Middle frontal gyrus (tissue), 1 donor: ENCODE data around the gene CELF5.

Experiments used
- DNase-seq: peaks from one replicate; pipeline ENCODE4 v3.0.0-alpha.2; 2015; ENCODE audit warnings: low spot score; ENCODE audit errors: extremely low spot score

The CELF5 gene

DNA sequence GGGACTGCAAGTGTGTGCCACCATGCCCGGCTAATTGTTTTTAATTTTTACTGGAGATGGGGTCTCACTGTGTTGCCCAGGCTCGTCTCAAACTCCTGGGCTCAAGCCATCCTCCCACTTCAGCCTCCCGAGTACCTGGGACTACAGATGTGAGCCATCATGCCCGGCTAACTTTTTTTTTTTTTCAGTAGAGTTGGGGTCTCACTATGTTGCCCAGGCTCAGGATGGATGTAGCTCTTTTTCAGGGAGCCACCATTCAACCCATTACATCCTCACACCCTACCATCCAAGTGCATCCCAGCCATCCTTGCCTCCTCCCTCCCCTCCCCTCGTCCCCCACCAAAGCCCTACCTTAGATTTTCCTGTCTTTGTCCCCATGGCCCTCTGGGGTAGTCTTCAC lies 14.9 kb downstream of the CELF5 start:
- DNase-seq = no peak

DNA sequence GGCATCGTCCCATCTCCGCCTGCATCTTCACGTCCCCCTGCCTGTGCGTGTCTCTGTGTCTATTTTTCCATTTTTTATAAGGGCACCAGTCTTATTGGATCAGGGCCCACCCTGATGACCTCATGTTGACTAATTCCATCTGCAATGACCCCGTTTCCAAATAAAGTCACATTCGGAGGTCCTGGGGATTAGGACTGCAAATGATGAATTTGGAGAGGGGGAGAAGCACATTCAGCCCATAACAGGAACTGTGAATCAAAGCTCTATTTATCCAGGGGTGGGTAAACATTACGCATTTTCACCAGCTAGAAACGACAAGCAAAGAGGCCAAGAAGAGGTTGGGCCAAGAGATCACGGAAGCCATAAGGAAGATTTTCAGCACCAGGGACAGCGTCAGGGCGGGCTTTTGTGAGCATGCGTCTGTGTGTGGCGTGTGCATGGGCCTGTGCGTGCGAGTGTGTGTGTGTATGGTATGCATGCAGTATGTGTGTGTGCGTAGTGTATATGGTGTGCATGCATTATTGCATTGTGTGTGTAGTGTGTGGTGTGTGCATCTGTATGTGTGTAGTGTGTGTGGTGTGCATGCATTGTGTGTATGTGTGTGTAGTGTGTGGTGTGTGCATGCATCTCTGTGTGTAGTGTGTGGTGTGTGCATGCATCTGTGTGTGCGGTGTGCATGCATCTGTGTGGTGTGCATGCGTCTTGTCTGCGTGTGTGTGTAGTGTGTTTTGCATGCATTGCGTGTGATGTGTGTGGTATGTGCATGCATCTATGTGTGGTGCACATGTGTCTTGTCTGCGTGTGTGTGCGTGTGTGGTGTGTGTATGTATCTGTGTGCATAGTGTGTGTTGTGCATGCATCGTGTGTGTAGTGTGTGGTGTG lies 19.6 kb downstream of the CELF5 start:
- DNase-seq = no peak

DNA sequence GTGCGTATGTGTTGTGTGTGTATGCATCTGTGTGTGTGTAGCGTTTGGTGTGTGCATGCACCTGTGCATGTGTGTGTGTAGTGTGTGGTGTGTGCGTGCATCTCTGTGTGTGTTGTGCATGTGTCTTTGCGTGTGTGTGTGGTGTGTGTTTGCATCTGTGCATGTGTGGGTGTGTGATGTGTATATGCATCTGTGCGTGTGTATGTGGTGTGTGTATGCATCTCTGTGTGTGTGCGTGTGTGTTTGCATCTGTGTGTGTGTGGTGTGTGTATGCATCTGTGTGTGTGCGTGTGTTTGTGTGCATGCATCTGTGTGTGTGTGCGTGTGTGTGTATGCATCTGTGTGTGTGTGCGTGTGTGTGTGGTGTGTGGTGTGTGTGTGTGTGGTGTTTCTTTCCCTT lies 20.6 kb downstream of the CELF5 start:
- no peak for DNase-seq

DNA sequence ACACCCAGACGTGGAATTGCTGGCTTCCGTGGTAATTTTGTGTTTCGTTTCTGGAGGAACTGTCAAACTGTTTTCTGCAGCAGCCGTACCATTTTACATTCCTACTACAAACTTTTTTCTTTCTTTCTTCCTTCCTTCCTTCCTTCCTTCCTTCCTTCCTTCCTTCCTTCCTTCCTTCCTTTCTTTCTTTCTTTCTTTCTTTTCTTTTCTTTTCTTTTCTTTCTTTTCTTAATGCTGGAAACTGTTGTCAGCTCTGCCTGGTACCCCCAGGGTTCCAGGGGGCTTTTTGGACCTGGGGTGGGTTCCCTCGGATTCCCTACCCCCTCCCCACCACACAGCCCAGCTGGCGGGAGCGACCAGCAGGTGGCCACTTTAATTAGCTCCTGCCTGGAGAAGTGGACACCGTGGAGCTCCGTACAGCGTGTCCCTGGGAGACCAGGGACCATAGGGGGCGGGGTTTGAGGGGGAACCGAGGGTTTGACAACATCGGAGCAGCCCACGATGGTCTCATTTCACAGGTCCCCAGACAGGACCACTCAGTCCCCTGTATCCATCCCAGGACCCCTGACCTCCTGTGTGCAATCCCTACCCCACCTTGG lies 24.4 kb downstream of the CELF5 start:
- DNase-seq = no peak

DNA sequence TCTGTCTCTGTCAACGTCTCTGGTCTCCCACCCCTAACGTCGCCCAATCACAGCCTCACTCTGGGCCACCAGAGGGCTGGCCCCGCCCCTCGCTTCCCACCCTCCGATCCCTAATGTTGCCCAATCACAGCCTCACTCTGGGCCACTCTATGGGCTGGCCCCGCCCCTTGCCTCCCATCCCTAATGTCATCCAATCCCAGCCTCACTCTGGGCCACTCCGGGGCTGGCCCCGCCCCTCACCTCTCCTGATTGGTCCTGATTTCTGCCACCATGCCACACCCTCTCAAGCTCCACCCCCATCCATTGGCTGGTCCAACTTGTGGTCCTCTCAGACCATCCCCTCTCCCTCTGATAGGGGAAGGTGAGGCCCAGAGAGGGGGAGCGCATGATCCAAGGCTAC lies 24.9 kb downstream of the CELF5 start:
- no peak for DNase-seq

DNA sequence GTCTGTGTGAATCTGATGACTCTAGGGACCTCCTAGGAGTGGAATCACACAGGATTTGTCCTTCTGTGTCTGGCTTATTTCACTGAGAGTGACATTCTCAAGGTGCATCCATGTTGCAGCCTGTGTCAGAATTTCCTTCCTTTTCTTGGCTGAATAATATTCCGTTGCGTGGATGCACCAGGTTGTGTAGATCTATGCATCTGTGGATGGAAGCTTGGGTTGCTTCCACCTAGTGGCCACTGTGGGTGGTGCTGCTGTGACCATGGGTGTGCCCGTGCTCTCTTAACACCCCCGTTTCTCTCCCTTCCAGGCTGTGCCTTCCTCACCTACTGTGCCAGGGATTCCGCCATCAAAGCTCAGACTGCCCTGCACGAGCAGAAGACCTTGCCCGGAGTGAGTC lies 26.2 kb downstream of the CELF5 start:
- DNase-seq = no peak

DNA sequence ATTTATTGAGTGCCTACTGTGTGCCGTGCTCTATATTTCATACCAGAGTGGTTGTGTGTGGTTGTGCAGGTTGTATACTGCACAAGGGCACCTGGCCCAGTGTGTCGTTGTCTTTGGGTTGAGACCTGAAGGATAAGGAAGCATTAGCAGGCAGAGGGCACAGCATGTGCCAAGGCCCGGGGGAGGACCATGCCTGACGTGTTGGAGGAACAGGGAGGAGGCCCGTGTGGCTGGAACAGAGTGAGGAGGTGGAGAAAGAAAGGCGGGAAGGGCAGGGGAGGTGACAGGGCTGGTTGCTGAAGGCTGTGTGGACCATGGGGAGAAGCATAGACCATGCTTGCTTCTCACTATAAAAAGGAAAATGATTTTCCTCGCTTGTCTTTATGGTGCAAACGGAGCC lies 26.8 kb downstream of the CELF5 start:
- DNase-seq = no peak

DNA sequence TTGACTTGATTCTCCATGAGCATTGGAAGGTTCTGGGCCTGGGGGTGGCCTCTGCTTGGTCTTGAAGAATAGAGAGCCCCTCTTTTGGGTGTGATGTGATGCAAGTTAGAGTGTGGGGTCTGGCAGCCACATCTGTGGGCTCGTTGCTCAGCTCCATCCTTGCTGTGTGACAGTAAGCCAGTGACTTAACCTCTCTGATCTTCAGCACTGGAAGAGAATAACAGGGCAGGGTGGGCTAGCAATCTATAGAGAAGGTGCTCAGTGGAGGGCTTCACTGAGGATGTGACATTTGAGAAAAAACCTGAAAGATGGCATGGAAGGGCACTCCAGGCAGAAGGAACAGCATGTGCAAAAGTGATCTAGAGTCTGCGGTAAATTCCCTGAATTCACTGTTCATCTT lies 28.2 kb downstream of the CELF5 start:
- no peak for DNase-seq

DNA sequence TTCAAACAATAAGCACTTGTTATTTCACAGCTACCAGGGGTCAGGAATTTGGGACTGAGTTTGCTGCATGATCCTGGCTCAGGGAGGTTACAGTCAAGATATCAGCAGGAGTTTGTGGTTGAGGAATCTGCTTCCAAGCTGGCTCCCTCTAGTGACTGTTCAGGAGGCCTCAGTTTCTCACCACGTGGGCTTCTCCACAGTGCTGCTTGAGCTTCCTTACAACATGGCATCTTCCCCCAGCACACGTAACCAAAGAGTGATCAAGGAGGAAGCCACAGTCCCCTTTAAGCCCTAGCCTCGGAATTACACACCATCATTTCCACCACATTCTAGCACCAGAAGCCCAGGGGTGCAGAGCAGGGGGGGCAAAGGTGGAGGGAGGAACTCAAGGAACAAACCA lies 28.8 kb downstream of the CELF5 start:
- no peak for DNase-seq

DNA sequence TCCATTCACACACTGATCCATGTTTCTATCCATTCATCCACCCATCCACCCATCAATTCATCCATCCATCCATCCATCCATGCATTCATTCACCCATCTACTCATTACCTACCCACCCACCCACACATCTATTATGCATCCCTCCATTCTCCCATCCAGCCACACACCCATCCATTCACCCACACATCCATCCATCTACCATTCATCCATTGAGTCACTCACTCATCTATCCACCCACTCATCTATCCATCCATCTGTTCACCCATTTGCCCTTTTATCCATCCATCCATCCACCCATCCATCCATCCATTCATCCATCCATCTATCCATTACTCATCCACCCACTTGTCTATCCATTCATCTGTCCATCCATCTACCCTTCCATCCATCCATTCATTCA lies 30.1 kb downstream of the CELF5 start:
- no peak for DNase-seq

DNA sequence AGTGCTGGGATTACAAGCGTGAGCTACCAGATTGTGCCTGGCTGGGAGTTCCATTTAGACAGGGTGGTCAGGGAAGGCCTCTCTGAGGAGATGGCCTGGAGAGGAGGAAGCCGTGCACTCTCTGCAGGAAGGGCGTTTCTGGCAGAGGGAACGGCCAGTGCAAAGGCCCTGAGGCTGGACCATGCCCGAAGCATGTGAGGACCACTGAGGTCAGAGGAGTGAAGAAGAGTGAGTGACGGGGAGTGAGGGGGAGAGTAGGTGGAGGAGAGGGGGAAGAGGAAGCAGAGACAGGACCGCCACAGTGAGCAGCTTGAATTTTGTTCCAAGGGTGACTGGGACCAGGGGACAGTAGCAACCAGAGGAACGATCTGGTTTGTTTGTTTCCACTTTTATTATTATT lies 32.6 kb downstream of the CELF5 start:
- no peak for DNase-seq

DNA sequence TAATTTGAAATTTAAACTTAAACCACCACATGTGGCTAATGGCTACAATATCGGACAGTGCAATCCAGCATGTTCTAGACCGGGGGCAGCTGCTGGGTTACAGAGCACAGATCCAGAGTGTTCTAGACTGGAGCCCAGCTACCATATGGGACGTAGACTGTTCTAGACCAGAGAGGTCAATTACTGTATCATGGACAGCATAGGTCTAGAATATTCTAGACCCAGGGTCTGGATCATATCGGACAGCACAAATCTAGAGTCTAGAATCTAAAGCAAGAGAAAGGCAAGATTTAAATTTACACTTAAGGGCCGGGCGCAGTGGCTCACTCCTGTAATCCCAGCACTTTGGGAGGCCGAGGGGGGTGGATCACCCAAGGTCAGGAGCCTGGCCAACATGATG lies 37.9 kb downstream of the CELF5 start:
- no peak for DNase-seq

DNA sequence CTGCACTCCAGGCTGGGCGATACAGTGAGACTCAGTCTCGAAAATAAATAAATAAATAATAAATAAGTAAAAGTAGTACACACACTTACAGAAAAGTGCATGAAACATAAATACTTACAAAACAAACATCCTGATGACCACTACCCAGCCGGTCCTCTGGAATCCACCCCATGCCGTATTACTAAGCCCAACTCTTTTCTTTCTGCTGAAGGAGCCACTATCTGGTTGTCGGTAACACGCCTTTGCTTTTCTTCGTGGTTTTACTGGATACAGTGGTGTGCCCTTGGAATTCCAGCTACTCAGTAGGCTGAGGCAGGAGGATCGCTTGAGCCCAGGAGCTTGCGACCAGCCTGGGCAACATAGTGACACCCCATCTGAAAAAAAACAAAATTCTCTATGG lies 39.4 kb downstream of the CELF5 start:
- no peak for DNase-seq

DNA sequence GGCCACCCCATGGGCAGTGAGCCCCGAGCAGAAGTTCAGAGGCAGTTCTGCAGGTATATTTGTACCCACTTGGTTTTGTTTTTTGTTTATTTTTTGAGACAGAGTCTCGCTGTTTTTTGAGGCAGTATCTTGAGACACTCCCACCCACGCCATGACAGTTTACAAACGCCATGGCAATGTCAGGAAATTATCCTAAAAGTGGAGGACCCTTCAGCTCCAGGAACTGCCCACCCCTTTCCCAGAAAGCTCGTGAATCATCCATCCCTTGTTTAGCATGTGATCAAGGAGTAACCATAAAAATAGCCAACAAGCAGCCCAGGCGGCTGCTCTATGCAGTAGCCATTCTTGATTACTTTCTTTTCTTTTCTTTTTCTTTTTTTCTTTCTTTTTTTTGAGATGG lies 41.0 kb downstream of the CELF5 start:
- no peak for DNase-seq

DNA sequence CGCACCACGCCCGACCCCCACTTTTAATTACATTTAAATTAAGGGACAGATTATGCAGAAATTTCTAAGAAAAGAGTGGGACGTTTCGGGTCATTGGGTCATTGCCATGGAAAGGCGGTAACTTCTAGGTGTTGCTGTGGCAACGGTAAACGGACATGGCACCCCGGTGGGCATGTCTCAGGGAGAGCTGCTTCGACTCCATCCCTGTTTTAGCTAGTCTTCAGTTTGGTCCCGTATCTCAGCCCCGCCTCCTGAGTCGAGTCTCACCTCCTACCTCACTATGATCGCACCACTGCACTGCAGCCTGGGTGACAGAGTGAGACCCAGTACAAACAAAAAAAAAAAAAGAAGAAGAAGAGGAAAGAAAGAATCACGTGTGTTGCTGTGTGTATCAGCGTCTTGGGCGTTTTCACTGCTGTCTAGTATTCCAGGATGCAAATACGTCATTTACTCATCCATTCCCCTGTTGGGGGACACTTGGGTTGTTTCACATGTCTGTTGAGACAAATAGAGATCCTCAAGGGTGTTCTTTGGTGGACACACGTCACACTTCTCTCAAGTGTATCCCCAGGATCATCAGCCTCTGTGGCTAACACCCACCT lies 41.7 kb downstream of the CELF5 start:
- DNase-seq = no peak

DNA sequence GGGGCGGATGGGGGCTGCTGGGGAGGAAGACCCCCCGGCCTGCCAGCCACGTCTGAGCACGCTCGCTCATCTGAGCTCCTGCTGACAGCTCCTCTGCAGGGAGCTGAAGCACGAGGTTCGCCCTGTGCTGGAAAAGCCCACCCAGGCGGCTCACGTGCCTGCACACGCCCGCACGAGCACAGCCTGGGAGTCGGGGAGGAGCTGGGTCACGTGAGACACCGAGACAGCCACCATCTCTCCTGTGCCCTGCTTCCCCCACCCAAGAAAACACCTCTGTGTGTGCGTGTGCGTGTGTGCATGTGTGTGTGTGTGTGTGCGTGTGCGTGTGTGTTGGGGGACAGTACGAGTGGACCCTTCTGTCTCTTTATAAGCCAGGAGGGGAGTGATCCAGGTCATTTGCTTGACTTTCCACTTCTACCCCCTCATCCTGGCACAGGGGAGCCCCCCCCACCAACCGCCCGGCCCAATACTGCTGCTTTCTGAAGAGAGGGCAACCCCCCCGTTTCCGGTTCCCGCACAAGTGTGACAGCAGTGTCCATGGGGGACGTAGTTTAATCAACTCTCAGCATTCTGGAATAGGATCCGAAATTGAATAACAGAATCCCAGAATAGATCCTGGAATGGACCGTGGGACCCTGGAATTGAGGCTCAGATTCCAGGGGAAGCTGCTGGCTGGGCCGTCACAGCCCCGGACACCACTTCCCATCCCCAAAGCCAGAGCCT lies 42.5 kb downstream of the CELF5 start:
- no peak for DNase-seq

DNA sequence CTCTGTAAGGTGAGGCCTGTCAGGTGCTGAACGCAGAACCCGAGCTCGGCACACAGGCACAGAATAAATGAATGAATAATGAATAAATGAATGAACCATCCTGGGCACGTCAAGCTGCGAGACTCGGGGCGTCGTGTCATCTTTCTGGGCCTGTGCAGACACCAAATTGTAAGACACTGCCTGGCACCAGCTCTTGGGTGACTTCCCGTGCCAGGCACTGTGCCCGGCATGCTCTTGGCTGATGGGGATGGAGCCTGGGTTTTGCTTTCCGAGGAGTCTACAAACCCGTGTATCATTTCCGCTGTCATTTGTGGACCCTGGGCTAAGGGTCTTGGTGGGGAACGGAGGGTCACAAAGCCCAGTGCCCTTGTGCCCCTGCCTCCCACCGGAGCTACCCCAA lies 43.9 kb downstream of the CELF5 start:
- DNase-seq = peak; percentile 54

DNA sequence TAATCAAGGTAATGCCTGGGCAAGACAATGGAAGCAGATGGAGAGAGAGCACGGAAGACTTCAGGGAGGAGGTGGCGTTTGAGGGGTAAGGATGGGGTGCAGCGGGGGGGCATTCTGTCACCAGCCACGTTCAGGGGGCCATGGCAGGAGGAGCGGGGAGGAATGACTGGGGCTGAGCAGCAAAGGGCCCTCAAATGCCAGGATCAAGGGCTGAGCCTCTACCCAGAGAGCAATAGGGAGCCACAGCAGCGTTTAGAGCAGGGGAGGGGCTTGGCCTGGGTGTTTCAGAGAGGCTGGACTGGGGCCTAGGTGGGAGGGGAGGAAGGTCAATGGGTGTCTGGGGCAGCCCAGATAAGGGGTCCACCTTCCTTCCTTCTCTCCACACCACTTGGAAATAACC lies 44.3 kb downstream of the CELF5 start:
- DNase-seq = no peak

DNA sequence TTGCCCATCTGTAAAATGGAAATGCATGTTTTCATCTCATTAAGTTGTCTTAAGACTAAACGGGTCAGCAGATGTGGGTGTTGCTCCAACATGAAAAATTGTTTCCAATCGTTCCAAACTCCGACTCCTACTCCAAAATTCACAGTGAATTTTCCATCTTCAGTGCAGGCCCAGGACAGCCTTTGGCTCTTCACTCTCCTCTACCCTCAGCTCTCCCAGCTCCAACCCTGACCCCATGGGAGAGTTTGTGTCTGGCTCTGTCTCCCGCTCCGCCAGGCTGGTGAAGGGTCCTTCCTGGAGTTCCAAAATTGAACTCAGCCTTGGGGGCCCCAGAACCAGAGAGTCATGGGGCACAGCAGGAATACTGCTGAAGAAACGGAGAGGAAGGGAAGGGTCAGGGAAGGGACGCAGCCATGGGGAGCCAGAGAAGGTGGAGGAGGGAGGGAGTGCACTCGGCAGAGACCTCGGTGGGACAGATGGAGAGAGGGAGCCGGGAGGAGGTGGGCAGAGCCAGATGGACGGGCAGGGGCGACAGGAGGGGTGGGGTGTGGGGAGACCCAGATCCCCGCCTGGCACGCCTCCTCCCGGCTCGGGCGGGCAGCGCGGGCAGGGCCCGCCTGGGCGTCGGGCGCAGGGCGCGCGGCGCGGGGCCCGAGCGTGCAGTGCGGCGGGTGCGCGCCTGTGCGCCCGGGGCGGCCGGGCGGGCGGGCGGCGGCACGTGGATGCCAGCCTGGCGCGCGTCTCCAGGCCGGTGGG lies 45.6 kb downstream of the CELF5 start:
- DNase-seq = no peak

DNA sequence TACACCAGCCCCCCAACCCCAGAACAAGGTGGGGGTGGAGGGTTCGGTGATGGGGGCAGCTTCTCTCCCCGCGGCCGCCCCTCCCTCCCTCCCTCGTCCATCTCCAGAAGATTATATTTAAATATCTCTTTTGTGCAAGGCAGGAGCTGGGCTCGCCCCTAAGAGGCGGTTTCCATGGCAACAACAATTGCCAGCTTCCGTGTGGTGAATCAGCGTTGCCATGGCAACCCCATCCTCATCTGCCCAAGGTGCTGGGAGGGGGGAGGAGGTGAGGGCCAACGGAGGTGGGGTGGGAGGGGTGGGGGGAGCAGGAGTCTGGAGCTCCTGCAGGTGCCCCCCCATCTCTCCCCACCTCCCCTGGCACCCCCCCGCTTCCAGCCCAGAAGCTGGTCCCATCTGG lies 46.4 kb downstream of the CELF5 start:
- DNase-seq = peak; percentile 62

DNA sequence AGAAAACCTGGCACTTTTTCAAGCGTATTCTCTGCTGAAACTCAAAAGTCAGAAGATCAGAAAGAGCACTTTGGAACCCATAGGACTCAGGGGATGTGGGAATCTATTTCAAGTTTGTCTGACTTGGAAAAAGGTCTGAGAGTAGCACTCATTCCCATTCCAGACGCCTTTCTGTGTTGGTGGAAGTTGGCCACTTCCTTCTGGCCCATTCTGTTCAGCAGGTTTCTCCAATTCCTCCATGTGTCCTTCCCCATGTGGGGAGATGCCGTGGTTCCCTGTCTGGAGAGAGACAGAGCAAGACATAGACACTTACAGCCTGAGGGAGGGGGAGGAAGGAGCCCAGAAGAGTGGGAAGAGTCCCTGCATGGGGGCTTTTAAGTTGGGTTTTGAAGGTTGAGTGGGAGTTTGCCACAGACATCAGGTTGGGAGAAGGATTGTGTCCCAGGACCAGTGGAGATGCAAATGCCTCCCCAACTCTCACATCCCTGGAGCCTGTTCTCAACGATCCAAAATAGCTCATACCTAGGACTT lies 48.0 kb downstream of the CELF5 start:
- no peak for DNase-seq
